Measurements from ENCODE around the gene INPP1.
"Not testable (repeated sequence)": the region's sequence is repeated elsewhere in the genome, so short reads cannot be mapped to it uniquely, and the experiment has no call there.

INPP1 gene

DNA sequence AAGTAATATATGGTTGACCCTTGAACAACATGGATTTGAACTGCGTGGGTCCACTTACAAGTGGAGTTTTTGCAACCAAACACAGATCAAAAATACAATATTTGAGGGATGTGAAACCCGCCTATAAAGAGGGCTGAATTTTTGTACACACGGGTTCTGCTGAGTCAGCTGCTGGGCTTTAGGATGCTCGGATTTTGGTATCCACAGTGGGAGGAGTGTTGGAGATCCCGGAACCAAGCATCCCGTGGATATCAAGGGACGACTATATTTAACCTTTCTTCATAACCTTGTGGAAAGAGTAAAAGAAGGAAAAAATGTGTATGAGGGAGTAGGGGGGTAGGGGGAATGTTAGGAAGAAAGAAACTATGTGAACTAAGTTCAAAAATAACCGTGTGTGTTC is 10.0 kb upstream of the INPP1 start:
- in situ Hi-C loops (cut with HindIII; ENCODE audit: low sequenced_read_pairs): loop anchor here (5.0 kb wide), 1 partner anchor 51 kb away; no protein-coding TSS in a partner anchor

DNA sequence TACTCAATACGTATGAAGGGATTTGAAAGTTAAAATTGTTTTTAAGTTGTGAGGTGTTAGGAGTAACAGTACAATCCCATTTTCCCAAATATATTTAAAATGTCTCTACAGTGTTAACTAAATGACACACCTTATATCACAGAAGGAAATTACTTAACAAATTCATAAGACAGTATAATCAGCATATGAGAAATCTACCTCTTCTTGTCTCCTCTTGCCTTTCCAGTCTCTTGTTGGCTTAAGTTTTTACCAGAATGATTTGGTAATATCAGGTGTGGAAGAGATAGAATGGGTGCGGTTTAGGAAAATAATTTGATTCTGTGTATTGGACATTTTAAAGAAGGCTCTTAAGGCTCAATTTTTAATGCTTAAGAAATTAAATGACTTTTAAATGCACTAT is 9.5 kb upstream of the INPP1 start:
- in situ Hi-C loops (cut with HindIII; ENCODE audit: low sequenced_read_pairs): loop anchor here (5.0 kb wide), 1 partner anchor 52 kb away; no protein-coding TSS in a partner anchor

DNA sequence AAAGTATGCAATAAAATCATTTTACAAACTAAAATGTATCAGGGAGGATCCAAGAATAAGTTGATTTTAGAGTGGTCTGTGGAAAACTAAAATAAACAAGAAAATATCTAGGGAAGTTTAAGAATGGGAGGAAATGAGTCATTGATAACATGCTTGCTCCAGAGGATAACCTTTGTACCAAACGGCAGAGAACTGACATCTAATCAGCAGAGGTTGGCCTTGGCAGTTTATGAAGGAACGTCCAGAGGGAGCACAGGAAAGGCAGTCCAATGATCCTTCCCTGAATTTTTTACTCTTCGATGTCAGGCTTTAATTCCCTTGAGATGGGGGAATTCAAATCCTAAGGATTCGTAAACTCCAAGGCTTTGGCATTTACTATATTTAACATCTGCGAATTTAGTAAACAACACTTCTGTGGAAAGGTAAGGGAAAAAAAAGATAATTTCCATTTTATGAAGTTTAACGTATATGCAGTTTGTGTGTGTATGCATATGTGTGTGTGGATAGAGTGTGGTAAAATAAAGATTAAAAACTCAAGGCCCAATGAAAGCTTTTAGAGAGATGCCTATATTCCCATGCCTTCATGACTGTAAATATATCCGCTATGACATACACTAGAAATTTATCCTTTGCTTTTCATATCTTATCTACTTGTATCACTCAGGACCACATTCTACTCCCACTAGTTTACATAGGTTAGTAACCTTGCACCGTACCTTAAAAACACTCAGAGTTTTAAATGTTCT is 8.7 kb upstream of the INPP1 start:
- in situ Hi-C loops (cut with HindIII; ENCODE audit: low sequenced_read_pairs): loop anchor here (5.0 kb wide), 1 partner anchor 52 kb away; no protein-coding TSS in a partner anchor

DNA sequence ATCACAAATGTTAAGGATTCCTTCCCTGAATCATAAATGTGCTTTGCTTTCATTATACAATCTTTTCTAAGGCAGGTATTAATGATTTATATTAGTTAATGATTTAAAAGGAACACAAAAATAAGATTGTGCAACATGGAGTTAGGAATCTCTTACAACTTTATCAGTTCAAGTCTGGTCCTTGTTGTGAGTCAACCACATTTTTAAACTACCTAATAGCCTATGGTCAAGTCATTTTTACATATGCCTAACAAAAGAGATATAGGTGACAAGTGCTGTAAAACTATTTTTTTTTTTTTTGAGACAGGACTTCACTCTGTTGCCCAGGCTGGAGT is 8.2 kb upstream of the INPP1 start:
- in situ Hi-C loops (cut with HindIII; ENCODE audit: low sequenced_read_pairs): no loop called here

DNA sequence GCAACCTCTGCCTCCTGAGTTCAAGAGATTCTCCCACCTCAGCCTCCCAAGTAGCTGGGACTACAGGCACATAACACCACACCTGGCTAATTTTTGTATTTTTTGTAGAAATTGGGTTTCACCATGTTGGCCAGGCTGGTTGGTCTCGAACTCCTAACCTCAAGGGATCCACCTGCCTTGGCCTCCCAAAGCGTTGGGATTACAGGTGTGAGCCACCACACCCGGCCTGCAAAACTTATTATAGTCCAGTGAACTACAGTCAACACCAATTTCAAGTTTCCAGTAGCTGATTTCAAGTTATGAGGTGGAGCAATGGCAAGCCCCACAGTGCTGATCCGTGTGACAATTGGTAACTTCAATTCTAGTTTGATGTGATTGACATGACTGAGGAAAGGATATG is 7.8 kb upstream of the INPP1 start:
- in situ Hi-C loops (cut with HindIII; ENCODE audit: low sequenced_read_pairs): not testable (repeated sequence)

DNA sequence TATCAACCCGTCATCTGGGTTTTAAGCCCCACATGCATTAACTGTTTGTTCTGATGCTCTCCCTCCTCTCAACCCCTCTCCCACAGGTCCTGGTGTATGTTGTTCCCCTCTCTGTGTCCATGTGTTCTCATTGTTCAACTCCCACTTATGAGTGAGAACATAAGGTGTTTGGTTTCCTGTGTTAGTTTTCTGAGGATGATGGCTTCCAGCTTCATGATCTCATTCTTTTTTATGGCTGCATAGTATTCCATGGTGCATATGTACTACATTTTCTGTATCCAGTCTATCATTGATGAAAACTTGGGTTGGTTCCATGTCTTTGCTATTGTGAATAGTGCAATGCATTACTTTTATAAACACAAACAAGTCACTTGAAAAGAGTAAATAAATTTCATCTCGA is 7.0 kb upstream of the INPP1 start:
- in situ Hi-C loops (cut with HindIII; ENCODE audit: low sequenced_read_pairs): no loop called here

DNA sequence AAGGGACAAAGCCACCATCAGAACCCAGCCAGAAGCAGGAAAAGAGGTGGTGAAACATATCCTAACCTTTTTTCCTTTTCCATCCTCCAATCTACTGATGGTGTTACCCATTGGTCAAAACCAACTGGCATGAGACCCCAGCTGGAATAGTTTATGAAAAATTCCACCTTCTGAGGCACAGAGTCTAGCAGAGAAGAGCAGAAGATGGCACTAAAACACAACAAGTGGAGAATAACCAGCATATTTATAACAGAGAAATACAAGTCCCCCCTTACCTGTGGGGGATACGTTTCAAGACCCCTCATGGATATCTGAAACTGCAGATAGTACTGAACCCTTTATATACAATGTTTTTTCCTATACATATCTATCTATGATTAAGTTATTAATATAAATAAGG is 4.9 kb upstream of the INPP1 start:
- in situ Hi-C loops (cut with HindIII; ENCODE audit: low sequenced_read_pairs): no loop called here

DNA sequence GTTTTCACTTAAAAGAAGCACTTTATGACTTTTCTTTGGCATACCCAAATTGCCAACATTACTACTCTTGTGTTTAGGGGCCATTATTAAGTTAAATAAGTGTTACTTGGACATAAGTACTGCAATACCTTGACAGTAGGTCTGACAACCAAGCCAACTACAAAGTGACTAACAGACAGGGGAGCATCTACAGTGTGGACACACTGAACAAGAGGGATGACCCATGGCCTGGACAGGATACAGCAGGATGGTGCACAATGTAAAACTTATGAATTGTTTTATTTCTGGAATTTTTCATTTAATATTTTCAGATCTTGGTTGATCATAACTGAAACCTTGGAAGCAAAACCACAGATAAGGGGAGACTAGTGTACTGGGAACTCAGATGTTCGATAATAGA is 4.0 kb upstream of the INPP1 start:
- in situ Hi-C loops (cut with HindIII; ENCODE audit: low sequenced_read_pairs): no loop called here

DNA sequence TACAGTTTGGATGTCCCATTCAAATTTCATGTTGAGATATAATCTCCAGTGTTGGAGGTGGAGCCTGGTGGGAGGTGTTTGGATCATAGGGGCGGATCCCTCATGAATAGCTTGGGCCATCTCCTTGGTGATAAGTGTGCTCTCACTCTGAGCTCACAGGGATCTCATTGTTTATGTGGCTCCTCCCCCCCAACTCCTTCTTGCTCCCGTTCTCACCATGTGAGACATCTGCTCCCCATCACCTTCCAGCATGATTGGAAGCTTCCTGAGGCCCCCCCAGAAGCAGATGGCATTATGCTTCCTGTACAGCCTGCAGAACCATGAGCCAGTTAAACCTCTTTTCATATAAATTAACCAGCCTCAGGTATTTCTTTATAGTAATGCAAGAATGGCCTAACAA is 3.0 kb upstream of the INPP1 start:
- in situ Hi-C loops (cut with HindIII; ENCODE audit: low sequenced_read_pairs): loop anchor here (5.0 kb wide), 1 partner anchor 52 kb away; no protein-coding TSS in a partner anchor

DNA sequence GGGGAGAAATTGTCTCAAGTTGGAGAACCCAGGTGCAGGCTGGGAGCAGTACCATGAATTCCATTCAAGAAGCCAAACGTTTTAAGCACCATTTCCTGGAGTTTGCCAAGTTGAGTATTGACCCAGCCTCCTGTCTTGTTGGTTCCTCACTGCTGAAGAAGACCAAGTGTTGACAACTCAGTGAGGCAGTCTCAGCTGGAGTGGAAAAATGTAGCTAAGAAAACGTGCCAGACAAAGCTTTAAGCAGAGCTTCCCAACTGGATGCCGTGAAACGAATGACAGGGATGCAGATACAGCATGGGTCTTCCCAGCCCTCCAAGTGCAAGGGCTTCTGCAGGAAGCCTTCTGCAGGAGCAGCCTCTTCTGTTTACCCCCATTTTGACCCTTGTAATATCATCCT is 778 bp upstream of the INPP1 start:
- in situ Hi-C loops (cut with HindIII; ENCODE audit: low sequenced_read_pairs): loop anchor here (5.0 kb wide), 1 partner anchor 50 kb away; no protein-coding TSS in a partner anchor

DNA sequence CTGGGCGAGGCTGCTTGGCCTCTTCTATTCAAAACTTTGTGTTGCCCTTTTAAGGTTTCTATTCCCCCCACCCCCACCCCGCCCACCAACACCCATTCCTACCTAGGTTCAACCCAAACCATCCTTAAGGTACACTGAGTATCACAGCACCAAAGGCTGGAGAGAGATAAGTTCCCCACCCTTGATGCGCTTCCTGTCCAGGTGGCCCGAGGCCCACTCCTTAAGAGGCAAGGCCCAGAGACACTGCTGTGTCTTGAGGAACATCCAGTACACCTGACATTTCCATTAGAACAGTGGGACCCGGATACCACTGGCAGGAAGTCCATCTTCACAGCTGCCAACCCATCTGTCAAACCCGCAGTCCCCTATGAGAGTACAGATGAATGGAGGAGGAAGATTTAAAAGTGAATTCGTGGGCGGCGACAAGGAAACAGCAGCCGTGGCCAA is 277 bp upstream of the INPP1 start:
- in situ Hi-C loops (cut with HindIII; ENCODE audit: low sequenced_read_pairs): loop anchor here (5.0 kb wide), 1 partner anchor 49 kb away; no protein-coding TSS in a partner anchor

DNA sequence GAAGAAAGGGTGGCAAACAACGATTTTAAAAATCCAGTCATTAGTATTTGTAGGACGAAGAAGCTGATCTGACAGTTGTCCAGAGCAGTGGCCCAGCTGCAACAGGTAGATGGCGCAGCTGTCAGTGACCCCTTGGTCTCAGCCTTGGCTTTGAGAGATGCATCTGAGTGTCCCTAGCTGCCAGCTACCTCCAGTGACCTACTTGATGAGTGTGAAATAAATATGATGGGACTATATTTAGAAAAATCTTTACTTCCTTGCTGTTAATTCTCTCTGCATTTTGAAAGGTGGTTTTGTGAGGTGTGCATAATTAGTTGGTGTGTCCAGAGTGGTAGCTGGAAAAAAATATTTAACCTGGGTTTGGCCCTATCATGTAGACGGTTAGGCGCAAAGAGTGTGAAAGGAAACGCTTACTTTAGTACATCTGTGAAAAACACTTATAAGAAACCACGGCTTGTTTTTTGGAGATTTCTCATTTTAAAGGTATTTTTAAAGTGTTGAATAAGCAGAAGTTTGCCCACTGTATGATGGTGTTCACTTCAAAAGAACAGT is 963 bp downstream of the INPP1 start:
- in situ Hi-C loops (cut with HindIII; ENCODE audit: low sequenced_read_pairs): loop anchor here (5.0 kb wide), 1 partner anchor 48 kb away; no protein-coding TSS in a partner anchor

DNA sequence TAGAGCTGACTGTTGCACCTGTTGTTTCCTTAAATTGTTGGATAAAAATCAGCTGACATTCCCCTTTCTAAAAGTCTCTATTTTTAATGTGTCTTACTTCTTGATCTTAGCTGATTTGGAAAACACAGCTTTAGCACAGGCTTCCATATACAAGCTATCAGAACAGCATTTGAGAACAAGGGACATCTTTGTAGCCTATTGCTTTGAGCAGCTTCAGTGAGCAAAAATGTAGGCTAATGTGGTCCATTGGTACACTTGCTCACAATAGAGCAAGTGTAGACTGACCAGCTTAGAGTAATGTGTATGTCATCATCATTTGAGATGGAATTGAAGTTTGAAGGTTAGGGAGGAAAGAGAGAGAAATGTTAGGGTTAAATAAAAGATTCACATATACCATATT is 7.0 kb downstream of the INPP1 start:
- in situ Hi-C loops (cut with HindIII; ENCODE audit: low sequenced_read_pairs): no loop called here

DNA sequence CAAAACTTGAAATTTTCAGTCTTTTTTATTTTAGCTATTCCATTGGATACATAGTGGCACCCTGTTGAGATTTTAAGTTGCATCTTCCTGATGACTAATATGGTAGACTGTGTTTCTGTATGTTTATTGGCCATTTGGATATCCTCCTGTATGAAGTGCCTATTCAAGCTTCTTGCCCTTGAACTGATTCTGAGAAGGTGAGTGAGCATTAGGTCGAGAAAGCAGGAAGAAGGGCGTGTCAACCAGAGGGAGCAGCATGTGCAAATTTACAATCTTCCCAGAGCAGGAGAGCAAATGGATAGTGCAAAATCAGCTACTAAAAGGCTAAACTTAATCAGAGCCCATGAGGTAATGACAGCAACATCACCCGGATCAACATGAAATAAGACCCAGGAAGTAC is 8.6 kb downstream of the INPP1 start:
- in situ Hi-C loops (cut with HindIII; ENCODE audit: low sequenced_read_pairs): no loop called here

DNA sequence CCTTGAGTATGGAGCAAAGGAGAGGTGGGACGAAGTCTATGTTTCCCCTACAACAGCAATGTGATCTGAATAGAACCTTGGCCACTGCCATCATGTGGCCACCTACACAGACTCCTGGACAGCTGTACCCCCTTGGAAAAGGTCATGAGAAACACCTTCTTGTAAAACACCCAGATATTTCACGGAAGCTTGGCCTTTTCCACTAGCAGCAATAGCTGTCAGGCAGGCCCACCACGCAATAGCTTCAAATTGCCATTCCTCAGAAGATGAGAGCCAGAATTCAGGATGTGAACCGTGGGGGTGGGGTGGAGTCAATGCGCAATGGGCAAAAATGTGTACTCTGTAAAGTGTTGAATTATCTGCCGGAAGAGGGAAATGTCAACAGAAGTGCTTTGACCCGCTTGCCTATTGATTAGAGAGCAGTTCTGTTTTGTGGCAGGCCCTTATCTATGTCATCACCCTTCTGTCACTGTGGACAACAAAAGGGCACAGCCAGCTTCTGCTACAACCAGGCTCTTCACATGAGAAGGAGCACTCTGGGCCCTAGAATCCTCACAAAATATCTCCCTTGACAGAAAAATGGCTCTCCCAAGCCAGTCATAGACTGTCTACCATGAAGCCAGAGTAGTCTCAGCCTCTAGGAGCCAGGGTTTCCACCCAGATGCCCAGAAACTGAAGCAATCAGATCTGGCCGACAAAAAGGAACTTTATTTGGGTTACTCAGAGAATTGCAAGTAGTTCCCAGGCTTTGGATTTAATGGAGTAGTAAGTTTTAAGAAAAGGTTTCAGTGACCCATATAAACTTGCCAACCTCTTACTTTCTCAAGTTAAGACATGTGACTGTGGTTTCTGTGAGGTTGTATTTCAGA is 9.5 kb downstream of the INPP1 start:
- in situ Hi-C loops (cut with HindIII; ENCODE audit: low sequenced_read_pairs): no loop called here

DNA sequence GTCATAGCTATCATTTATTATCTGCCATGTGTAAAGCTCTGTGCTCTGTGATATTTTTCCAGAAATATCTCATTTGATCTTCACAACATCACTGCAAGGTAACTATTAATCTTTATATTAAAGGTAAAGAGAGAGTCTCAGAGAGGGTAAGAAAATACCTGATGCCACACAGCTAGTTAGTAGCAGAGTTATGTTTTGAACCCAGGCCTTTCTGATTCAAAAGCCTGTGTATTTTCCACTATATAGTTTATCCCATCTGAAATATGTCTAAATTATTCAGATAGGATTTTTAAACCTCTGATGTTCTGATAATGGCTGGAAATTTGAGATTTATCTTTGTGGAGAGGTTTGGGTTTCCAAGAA is 10.1 kb downstream of the INPP1 start:
- in situ Hi-C loops (cut with HindIII; ENCODE audit: low sequenced_read_pairs): no loop called here

DNA sequence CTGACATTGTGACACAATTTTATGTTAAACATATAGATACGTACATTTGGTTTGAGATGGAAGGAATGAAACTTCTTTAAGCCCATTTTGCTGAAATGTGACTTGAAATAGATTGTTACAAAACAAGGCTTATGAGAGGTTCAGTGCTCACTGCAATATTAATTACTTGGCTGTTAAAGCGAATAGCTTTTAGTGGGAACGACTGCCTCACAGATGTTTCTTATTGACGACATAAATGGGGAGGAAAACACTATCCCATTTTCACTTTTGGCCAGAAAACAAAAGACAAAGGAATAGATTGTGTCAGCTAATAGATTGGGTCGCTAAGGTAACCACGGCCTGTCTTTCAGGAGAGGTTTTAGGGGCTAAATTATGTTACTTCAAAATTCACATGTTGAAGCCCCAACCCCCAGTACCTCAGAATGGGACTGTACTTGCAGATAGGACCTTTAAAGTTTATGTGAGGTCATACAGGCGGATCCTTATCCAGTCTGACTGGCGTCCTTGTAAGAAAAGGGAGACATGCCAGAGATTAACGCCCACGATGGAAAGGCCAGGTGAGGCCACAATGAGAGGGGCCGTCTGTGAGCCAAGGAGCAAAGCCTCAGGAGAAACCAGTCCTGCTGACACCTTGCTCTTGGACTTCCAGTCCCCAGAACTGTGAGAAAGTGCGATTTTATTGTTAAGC is 10.8 kb downstream of the INPP1 start:
- in situ Hi-C loops (cut with HindIII; ENCODE audit: low sequenced_read_pairs): no loop called here

DNA sequence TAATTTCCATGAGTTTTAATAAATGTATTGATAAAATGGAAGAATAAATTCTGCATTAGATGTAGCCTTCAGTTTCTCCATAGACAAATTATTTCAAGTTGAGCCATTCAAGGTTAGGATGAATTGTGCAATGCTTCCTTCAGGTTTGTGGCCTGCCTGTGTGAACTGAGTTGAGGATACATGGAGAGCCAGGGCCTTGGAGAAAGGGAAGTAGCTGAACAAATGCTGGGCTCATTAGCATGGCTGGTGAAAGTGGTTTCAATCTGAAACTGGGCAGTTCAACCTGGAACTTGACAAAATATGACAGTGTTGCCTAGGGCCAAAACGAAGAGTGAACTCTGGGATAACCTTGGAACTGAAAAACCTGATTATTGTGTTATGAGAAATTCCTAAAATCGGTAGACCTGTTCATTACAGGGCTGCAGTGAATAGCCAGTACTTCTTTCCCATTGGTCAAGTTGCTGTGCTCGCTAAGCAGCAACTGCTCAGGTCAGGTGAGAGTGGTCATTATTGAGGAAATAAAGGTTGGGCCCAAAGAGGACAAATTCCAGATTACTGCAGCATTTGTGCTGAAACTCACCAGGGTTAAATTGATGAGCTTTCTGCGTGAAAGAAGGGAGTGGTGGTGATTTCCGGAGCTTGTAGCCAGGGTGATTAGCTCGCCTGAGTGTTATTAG is 12.7 kb downstream of the INPP1 start:
- in situ Hi-C loops (cut with HindIII; ENCODE audit: low sequenced_read_pairs): no loop called here

DNA sequence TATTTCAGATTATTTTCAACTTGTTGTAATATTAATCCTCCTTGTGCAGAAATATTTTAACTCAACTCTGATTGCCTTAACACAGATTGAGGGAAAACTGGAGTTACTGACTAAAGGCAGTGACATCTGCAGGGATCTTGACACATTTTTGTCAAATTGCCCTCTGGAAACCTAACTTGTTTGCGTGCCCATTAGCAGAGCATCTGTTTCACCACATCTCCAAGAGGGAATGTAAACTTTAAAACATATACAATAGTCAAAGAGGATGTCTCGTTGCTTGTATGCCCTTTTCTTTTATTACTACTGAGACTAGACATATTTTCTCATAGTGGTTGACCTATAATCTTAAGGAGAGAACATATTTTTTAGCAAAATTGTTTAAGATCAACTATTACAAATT is 14.2 kb downstream of the INPP1 start:
- in situ Hi-C loops (cut with HindIII; ENCODE audit: low sequenced_read_pairs): no loop called here

DNA sequence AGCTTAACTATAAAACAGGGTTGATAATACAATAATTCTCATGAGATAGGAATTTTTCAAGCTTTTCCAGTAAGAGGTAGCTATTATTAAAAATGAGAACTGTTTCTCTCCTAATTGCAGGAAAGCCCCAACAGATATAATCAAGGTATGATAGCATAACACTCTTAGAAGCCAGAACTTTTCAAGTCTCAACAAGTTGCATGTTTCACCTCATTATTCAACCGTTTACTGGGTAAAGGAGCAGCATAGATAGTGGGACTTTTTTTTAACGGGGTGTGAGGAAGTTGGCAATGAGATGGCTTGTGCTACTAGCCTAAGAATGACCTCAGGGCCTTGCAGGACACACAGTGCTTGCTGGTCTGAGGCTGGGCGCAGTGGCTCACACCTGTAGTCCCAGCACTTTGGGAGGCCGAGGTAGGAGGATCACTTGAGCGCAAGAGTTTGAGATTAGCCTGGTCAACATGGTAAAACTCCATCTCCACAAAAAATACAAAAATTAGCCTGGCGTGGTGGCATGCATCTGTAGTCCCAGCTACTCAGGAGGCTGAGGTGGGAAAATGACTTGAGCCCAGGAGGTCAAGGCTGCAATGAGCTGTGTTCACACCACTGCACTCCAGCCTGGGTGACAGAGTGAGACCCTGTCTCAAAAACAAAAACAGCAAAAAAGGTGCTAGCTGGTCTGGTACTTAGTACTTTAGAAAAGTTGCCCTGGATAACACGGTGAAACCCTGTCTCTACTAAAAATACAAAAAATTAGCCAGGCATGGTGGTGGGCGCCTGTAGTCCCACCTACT is 15.5 kb downstream of the INPP1 start:
- in situ Hi-C loops (cut with HindIII; ENCODE audit: low sequenced_read_pairs): not testable (repeated sequence)

Measured in endothelial cell of hepatic sinusoid (primary cell).